ENCODE results near the gene MTARC1.

MTARC1 gene

GRCh38 chr1:220748089-220748934, 38.4 kb upstream of the MTARC1 start, which contains the start of gene MTARC2:
MTARC2 (plus strand) TSS chr1:220748322; CDS start chr1:220748532, 210 bp downstream.
- H3K27ac ChIP-seq = peak within 1 kb of the TSS; percentile 86
- no peak for TF ChIP-seq CTCF (conservative IDR thresholded peaks at IDR 0.05)
- peak; percentile 80 for TF ChIP-seq ZFX (IDR thresholded peaks at IDR 0.05)

- peak overlapping the region; percentile 86 for H3K27ac ChIP-seq
- TF ChIP-seq CTCF (conservative IDR thresholded peaks at IDR 0.05) = no peak
- TF ChIP-seq ZFX (IDR thresholded peaks at IDR 0.05) = no peak; the same call in 1 of the 2 replicates
Measured at GRCh38 chr1:220748936-220749335, 37.8 kb upstream of the MTARC1 start.

- no peak overlapping the region for H3K27ac ChIP-seq
- TF ChIP-seq ZFX (IDR thresholded peaks at IDR 0.05) = no peak
- TF ChIP-seq CTCF (conservative IDR thresholded peaks at IDR 0.05) = no peak
Measured at GRCh38 chr1:220750131-220750515, 36.6 kb upstream of the MTARC1 start.

GRCh38 chr1:220751111-220751510, 35.6 kb upstream of the MTARC1 start:
- TF ChIP-seq ZFX (IDR thresholded peaks at IDR 0.05) (no peak), CTCF (conservative IDR thresholded peaks at IDR 0.05) (no peak)
- H3K27ac ChIP-seq = no peak overlapping the region

GRCh38 chr1:220754212-220754917, 32.3 kb upstream of the MTARC1 start:
- TF ChIP-seq CTCF (conservative IDR thresholded peaks at IDR 0.05) (no peak), ZFX (IDR thresholded peaks at IDR 0.05) (no peak)
- no peak overlapping the region for H3K27ac ChIP-seq

GRCh38 chr1:220754918-220755295, 31.8 kb upstream of the MTARC1 start:
- no peak for TF ChIP-seq ZFX (IDR thresholded peaks at IDR 0.05)
- TF ChIP-seq CTCF (conservative IDR thresholded peaks at IDR 0.05) = no peak
- no peak overlapping the region for H3K27ac ChIP-seq

GRCh38 chr1:220755309-220755708, 31.4 kb upstream of the MTARC1 start:
- no peak overlapping the region for H3K27ac ChIP-seq
- TF ChIP-seq CTCF (conservative IDR thresholded peaks at IDR 0.05) (no peak), ZFX (IDR thresholded peaks at IDR 0.05) (no peak)
